ENCODE data around the gene LYL1.

The LYL1 gene

DNA sequence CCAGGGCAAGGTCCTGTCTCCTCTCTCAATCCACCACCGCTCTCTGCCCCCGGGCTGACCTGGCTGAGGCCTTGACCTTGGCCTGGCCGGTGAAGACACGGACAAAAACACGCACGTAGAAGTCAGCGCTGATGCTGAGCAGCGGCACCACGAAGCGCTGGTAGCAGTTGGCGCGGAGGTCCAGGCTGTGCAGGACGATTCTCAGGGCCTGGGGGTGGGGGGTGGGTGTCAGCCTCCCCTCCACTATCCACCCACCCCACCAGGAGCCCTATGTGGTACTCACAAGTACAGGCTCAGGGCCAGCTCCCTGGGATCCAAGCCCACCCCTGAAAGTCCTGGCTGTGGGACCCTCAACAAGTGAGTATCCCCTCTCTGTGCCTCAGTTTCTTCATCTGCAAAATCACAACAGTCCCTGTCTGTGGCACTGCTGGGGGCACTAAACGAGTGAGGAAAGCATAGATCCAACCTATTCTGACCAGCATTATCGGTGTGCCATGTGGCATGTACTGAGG, 7.5 kb upstream of the LYL1 start:
- TF ChIP-seq PAX5 (IDR thresholded peaks at IDR 0.05; ENCODE audit: insufficient read depth, low read length, severe bottlenecking) (no peak), POLR2A (IDR thresholded peaks at IDR 0.05; ENCODE audit: low read depth, low read length) (no peak)
- FAIRE-seq (no peak), DNase-seq (ENCODE audit: insufficient read length, low spot score) (no peak)

DNA sequence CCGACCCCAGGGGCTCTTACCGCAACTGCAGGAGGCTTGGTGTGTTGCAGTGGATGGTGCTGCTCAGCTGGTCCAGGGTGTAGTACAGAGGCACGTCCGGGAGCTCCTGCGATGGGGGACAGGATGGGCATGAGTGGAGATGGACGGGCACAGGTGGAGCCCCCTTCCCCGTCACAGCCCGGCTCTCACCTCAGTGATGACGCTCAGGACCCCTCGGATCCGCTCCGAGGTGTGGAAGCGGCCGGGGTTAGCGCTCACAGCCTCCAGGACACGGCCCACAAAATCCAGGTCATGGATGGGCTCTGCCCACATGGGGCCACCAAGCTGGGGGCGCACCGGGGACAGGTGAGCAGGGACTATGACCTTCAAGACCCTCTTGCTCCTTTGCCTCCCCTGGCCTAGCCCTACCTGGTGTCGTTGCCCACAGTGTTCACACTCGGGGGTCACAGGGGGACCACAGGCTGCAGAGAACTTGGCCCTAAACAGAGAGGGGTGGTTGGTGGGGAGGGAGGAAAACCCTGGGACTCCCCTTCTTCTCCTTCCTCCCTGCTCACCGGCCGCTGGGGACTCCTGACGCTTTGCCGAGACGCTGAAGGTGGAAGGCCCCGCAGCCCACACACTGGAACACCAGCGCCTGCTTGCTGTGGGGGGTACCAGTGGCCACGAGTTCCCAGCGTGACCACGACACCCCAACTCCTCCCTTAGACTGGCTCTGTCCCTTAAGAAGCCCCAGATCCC, 6.9 kb upstream of the LYL1 start:
- no peak for FAIRE-seq
- TF ChIP-seq SPI1 (IDR thresholded peaks at IDR 0.05; ENCODE audit: low read depth, low read length) (no peak), POU2F2 (IDR thresholded peaks at IDR 0.05; ENCODE audit: low read depth, low read length) (no peak), POLR2AphosphoS5 (IDR thresholded peaks at IDR 0.05; ENCODE audit: low read depth, low read length) (no peak)
- no peak for DNase-seq (ENCODE audit: insufficient read length, low spot score)

GRCh38 chr19:13104848-13105711, 2.4 kb upstream of the LYL1 start:
- FAIRE-seq: no peak
- DNase-seq (ENCODE audit: insufficient read length, low spot score): no peak
- TF ChIP-seq POLR2AphosphoS5 (IDR thresholded peaks at IDR 0.05; ENCODE audit: low read depth, low read length): no peak; the same call in 1 of the 2 replicates
- no peak for TF ChIP-seq POLR2A (IDR thresholded peaks at IDR 0.05; ENCODE audit: low read depth, low read length)
- TF ChIP-seq SPI1 (IDR thresholded peaks at IDR 0.05; ENCODE audit: low read depth, low read length): no peak
- TF ChIP-seq PAX5 (IDR thresholded peaks at IDR 0.05; ENCODE audit: insufficient read depth, low read length, severe bottlenecking): no peak
- 0 out of 2 replicates have a peak, but pooled peaks have one; percentile 24 for TF ChIP-seq POU2F2 (IDR thresholded peaks at IDR 0.05; ENCODE audit: low read depth, low read length)
- no peak for TF ChIP-seq TAF1 (IDR thresholded peaks at IDR 0.05; ENCODE audit: low read depth, low read length)

DNA sequence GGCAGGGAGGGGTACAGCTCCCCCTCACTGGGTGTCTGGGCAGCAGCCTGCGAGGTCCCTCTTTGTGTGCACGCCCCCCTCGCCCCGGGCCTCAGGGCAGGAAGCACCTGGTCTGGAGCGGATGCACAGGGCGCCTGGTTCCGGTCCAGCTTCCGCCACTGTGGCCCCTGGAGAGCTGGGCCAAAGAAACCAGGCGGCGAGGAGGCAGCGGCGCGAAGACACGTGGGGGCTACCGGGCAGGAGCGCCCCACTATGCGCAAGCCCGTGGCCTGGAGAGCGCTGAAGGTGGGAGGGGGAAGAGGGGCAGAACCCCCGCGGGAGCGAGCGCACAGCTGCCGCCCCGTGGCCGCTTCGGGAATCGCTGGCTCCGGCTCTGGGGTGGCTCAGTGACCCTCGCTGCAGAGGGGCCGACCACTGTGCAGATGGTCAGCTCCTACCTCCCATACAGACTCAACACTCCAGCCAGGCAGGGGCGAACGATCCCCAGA, 1.7 kb upstream of the LYL1 start:
- FAIRE-seq (peak; percentile 96), DNase-seq (ENCODE audit: insufficient read length, low spot score) (peak; percentile 80)
- TF ChIP-seq POLR2AphosphoS5 (IDR thresholded peaks at IDR 0.05; ENCODE audit: low read depth, low read length): peak; percentile 70; the same call in 1 of the 2 replicates
- no peak for TF ChIP-seq SPI1 (IDR thresholded peaks at IDR 0.05; ENCODE audit: low read depth, low read length)
- peak; percentile 55; the same call in 1 of the 2 replicates for TF ChIP-seq POU2F2 (IDR thresholded peaks at IDR 0.05; ENCODE audit: low read depth, low read length)
- TF ChIP-seq PAX5 (IDR thresholded peaks at IDR 0.05; ENCODE audit: insufficient read depth, low read length, severe bottlenecking): peak; percentile 30
- no peak for TF ChIP-seq POLR2A (IDR thresholded peaks at IDR 0.05; ENCODE audit: low read depth, low read length)
- TF ChIP-seq TAF1 (IDR thresholded peaks at IDR 0.05; ENCODE audit: low read depth, low read length): peak; percentile 57; the same call in 1 of the 2 replicates

- FAIRE-seq (peak; percentile 13), DNase-seq (ENCODE audit: insufficient read length, low spot score) (no peak)
- TF ChIP-seq TAF1 (IDR thresholded peaks at IDR 0.05; ENCODE audit: low read depth, low read length): no peak
- TF ChIP-seq POU2F2 (IDR thresholded peaks at IDR 0.05; ENCODE audit: low read depth, low read length): 0 out of 2 replicates have a peak, but pooled peaks have one; percentile 4
These were observed 1.1 kb upstream of the LYL1 start for GRCh38 chr19:13103581-13104359.

DNA sequence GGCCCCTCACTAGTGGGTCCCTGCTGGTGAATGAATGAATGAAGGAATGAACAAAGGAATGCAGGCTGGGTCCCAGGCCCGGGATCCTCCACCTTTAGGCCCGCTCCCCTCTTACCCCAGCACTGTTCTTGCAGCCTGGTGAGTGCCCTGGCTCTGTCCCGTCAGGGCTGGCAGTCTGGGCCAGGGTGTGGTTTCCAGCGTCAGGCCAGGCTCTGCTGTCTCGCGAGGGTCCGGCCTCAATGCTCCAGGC, 317 bp downstream of the LYL1 start:
- FAIRE-seq (no peak), DNase-seq (ENCODE audit: insufficient read length, low spot score) (no peak)
- TF ChIP-seq POU2F2 (IDR thresholded peaks at IDR 0.05; ENCODE audit: low read depth, low read length): no peak
- no peak for TF ChIP-seq POLR2A (IDR thresholded peaks at IDR 0.05; ENCODE audit: low read depth, low read length)
- no peak for TF ChIP-seq POLR2AphosphoS5 (IDR thresholded peaks at IDR 0.05; ENCODE audit: low read depth, low read length)

DNA sequence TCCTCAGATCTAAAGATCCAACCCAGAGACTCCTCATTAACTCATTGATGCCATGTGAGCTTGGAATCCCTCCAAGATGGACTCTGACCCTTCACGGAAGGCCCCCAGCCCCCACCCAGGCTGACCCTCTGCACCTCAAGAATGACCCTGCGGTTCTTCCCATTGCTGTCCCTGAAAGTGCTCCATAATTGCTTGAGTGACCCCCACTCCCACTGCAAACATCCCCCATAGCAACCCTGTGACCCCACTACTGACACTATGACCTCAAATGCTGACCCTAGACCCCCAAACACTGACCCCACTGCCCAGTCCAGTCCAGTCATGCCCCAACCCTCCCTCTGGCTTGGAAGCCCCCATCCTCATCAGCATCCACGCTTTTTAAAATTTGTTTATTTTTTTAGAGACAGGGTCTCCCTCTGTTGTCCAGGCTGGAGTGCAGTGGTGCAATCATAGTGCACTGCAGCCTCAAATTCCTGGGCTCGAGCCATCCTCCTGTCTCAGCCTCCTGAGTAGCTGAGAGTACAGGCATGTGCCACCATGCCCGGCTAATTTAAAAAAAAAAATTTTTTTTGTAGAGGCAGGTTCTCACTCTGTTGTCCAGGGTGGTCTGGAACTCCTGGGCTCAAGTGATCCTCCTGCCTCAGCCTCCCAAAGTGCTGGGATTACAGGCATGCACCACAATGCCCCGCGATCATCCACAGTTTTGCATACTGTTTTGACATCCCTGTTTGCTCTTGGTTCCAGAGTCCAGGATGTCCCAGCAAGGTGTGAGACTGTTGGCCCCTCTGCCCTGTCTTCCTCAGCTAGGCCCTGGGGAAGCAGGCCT, 855 bp downstream of the LYL1 start:
- TF ChIP-seq PAX5 (IDR thresholded peaks at IDR 0.05; ENCODE audit: insufficient read depth, low read length, severe bottlenecking) (no peak), POU2F2 (IDR thresholded peaks at IDR 0.05; ENCODE audit: low read depth, low read length) (no peak), TAF1 (IDR thresholded peaks at IDR 0.05; ENCODE audit: low read depth, low read length) (no peak), SPI1 (IDR thresholded peaks at IDR 0.05; ENCODE audit: low read depth, low read length) (no peak), POLR2AphosphoS5 (IDR thresholded peaks at IDR 0.05; ENCODE audit: low read depth, low read length) (no peak), POLR2A (IDR thresholded peaks at IDR 0.05; ENCODE audit: low read depth, low read length) (no peak)
- no peak for FAIRE-seq
- no peak for DNase-seq (ENCODE audit: insufficient read length, low spot score)

- no peak for FAIRE-seq
- no peak for DNase-seq (ENCODE audit: insufficient read length, low spot score)
- TF ChIP-seq PAX5 (IDR thresholded peaks at IDR 0.05; ENCODE audit: insufficient read depth, low read length, severe bottlenecking) (no peak), POLR2A (IDR thresholded peaks at IDR 0.05; ENCODE audit: low read depth, low read length) (no peak), SPI1 (IDR thresholded peaks at IDR 0.05; ENCODE audit: low read depth, low read length) (no peak), TAF1 (IDR thresholded peaks at IDR 0.05; ENCODE audit: low read depth, low read length) (no peak), POLR2AphosphoS5 (IDR thresholded peaks at IDR 0.05; ENCODE audit: low read depth, low read length) (no peak), POU2F2 (IDR thresholded peaks at IDR 0.05; ENCODE audit: low read depth, low read length) (no peak)
These were observed 1.6 kb downstream of the LYL1 start for GRCh38 chr19:13100841-13101589.

Measured in GM12891 (cell line).